Epithelial cell of proximal tubule (primary cell): Measurements from ENCODE around the gene SSPN. TPM values are rescaled to one million over a fixed set of nuclear protein-coding genes. Genes with fewer than 3 reads are reported as not detected.

Experiments used
- DNase-seq: peaks from one replicate; pipeline ENCODE4 v3.0.0-alpha.2; 2011; ENCODE audit warnings: low read depth
- H3K4me3 ChIP-seq: 2 replicates; pipeline ENCODE4 v1.5.1; 2011; ENCODE audit warnings: low read depth, mild to moderate bottlenecking, low read length
- CTCF ChIP-seq: conservative IDR thresholded peaks from 2 replicates; pipeline ENCODE4 v1.5.1; 2012; ENCODE audit warnings: low read depth, mild to moderate bottlenecking, low read length
- total RNA-seq: library from RNA; depleted of rRNA; stranded (reverse); fragments of >200 nt; gene quantifications from 2 replicates; pipeline ENCODE4 v1.2.3, GENCODE V29; 2015

The SSPN gene
- total RNA-seq, 1 donor from 2014 or later = 1.6 TPM

- no peak for DNase-seq
- no peak for TF ChIP-seq CTCF
- H3K4me3 ChIP-seq = no peak overlapping the region
Measured at GRCh38 chr12:26185532-26186320, 9.6 kb upstream of the SSPN start.

- no peak overlapping the region for H3K4me3 ChIP-seq
- no peak for TF ChIP-seq CTCF
- DNase-seq = no peak
Measured at GRCh38 chr12:26187014-26187798, 8.2 kb upstream of the SSPN start.

GRCh38 chr12:26188127-26188526 is 7.2 kb upstream of the SSPN start:
- no peak overlapping the region for H3K4me3 ChIP-seq
- no peak for TF ChIP-seq CTCF
- DNase-seq = no peak

- no peak overlapping the region for H3K4me3 ChIP-seq
- no peak for DNase-seq
- TF ChIP-seq CTCF = no peak
Measured at GRCh38 chr12:26188641-26189040, 6.7 kb upstream of the SSPN start.

- H3K4me3 ChIP-seq = no peak overlapping the region
- no peak for TF ChIP-seq CTCF
- no peak for DNase-seq
Measured at GRCh38 chr12:26192142-26192541, 3.2 kb upstream of the SSPN start.

- no peak for TF ChIP-seq CTCF
- no peak overlapping the region for H3K4me3 ChIP-seq
- DNase-seq = no peak
Measured at GRCh38 chr12:26193539-26193938, 1.8 kb upstream of the SSPN start.
